HL-60 (cell line): Measurements from ENCODE around the gene NUBPL.
"Not testable (repeated sequence)": the region's sequence is repeated elsewhere in the genome, so short reads cannot be mapped to it uniquely, and the experiment has no call there.

Source experiments
- POLR2AphosphoS5 ChIP-seq: IDR thresholded peaks from 2 replicates; pipeline ENCODE4 v1.6.1; 2012; ENCODE audit warnings: low read depth
- SPI1 ChIP-seq: IDR thresholded peaks from 2 replicates; pipeline ENCODE4 v1.6.1; 2012; ENCODE audit warnings: low read depth, mild to moderate bottlenecking, borderline replicate concordance
- TF ChIP-seq, protein P1 (sequence below): IDR thresholded peaks from one replicate; pipeline ENCODE4 v1.5.1; 2011; ENCODE audit warnings: low read length, control low read depth, inconsistent platforms; ENCODE audit not compliant: insufficient read depth

DNA sequence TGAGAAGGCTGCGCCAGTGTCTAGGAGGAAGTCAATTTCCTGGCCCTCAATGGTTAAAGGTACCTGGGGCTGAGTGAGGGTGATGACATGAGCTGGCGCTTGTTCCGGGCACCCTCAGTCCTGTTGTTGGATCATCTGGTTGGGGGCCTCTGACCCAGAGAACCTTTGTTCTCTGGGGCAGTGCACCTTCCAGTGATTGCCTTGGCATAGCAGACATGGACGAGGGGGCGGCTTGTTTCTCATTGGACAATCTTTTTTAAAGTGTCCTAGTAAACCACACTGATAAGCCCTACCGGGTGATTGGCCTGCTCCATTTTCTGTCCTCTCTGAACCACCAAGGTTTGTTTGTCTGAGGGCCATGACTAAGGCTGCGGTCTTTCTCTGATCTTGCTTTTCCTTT is 147.5 kb downstream of the NUBPL start:
- TF ChIP-seq, protein P1, sequence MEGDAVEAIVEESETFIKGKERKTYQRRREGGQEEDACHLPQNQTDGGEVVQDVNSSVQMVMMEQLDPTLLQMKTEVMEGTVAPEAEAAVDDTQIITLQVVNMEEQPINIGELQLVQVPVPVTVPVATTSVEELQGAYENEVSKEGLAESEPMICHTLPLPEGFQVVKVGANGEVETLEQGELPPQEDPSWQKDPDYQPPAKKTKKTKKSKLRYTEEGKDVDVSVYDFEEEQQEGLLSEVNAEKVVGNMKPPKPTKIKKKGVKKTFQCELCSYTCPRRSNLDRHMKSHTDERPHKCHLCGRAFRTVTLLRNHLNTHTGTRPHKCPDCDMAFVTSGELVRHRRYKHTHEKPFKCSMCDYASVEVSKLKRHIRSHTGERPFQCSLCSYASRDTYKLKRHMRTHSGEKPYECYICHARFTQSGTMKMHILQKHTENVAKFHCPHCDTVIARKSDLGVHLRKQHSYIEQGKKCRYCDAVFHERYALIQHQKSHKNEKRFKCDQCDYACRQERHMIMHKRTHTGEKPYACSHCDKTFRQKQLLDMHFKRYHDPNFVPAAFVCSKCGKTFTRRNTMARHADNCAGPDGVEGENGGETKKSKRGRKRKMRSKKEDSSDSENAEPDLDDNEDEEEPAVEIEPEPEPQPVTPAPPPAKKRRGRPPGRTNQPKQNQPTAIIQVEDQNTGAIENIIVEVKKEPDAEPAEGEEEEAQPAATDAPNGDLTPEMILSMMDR: not testable (repeated sequence)
- TF ChIP-seq SPI1, POLR2AphosphoS5: not testable (repeated sequence)
